Activated naive CD4-positive, alpha-beta T cell treated with anti-CD3 and anti-CD28 coated beads, Interleukin-2, amount 50 U/mL, for 24 hours (primary cell): ENCODE results near the gene MAP4K3.
"Not testable (repeated sequence)": the region's sequence is repeated elsewhere in the genome, so short reads cannot be mapped to it uniquely, and the experiment has no call there.

Experiments
- H3K27ac Mint-ChIP-seq: one replicate; pipeline ENCODE4 v1.8.0; 2021; ENCODE audit warnings: mild to moderate bottlenecking, mixed read lengths
- H3K27me3 Mint-ChIP-seq: one replicate; pipeline ENCODE4 v1.8.0; 2021; ENCODE audit warnings: mixed read lengths
- H3K36me3 Mint-ChIP-seq: one replicate; pipeline ENCODE4 v1.8.0; 2021; ENCODE audit warnings: mixed read lengths
- H3K4me1 Mint-ChIP-seq: one replicate; pipeline ENCODE4 v1.8.0; 2021; ENCODE audit warnings: mixed read lengths
- H3K4me3 Mint-ChIP-seq: one replicate; pipeline ENCODE4 v1.8.0; 2021; ENCODE audit warnings: mild to moderate bottlenecking, mixed read lengths
- H3K9me3 Mint-ChIP-seq: one replicate; pipeline ENCODE4 v1.8.0; 2021; ENCODE audit warnings: mixed read lengths

Gene MAP4K3

GRCh38 chr2:39401319-39401718 lies 35.8 kb downstream of the MAP4K3 start:
- H3K4me1 Mint-ChIP-seq: peaks cover 72% of the 10 kb centered on the region
- H3K4me3 Mint-ChIP-seq: peak overlapping the region; percentile 5
- no peaks in the 10 kb centered on the region for H3K9me3 Mint-ChIP-seq
- peaks cover 5% of the 10 kb centered on the region for H3K36me3 Mint-ChIP-seq
- no peaks in the 10 kb centered on the region for H3K27me3 Mint-ChIP-seq
- H3K27ac Mint-ChIP-seq: no peak overlapping the region

- H3K4me3 Mint-ChIP-seq: no peak overlapping the region
- no peak overlapping the region for H3K27ac Mint-ChIP-seq
- no peaks in the 10 kb centered on the region for H3K9me3 Mint-ChIP-seq
- H3K27me3 Mint-ChIP-seq: no peaks in the 10 kb centered on the region
- peaks cover 6% of the 10 kb centered on the region for H3K36me3 Mint-ChIP-seq
- peaks cover 67% of the 10 kb centered on the region for H3K4me1 Mint-ChIP-seq
Measured at GRCh38 chr2:39399570-39399969, 37.5 kb downstream of the MAP4K3 start.

GRCh38 chr2:39395313-39395712 lies 41.8 kb downstream of the MAP4K3 start:
- H3K9me3 Mint-ChIP-seq: no peaks in the 10 kb centered on the region
- no peaks in the 10 kb centered on the region for H3K27me3 Mint-ChIP-seq
- peaks cover 40% of the 10 kb centered on the region for H3K4me1 Mint-ChIP-seq
- no peak overlapping the region for H3K27ac Mint-ChIP-seq
- H3K36me3 Mint-ChIP-seq: peaks cover 8% of the 10 kb centered on the region
- H3K4me3 Mint-ChIP-seq: no peak overlapping the region

- H3K4me3 Mint-ChIP-seq: no peak overlapping the region
- no peak overlapping the region for H3K27ac Mint-ChIP-seq
- H3K27me3 Mint-ChIP-seq: no peaks in the 10 kb centered on the region
- H3K9me3 Mint-ChIP-seq: no peaks in the 10 kb centered on the region
- H3K4me1 Mint-ChIP-seq: peaks cover 40% of the 10 kb centered on the region
- H3K36me3 Mint-ChIP-seq: peaks cover 11% of the 10 kb centered on the region
Measured at GRCh38 chr2:39394516-39394961, 42.5 kb downstream of the MAP4K3 start.

GRCh38 chr2:39392672-39393071 lies 44.4 kb downstream of the MAP4K3 start:
- peaks cover 11% of the 10 kb centered on the region for H3K36me3 Mint-ChIP-seq
- H3K4me1 Mint-ChIP-seq: peaks cover 43% of the 10 kb centered on the region
- H3K4me3 Mint-ChIP-seq: no peak overlapping the region
- no peaks in the 10 kb centered on the region for H3K27me3 Mint-ChIP-seq
- H3K9me3 Mint-ChIP-seq: no peaks in the 10 kb centered on the region
- H3K27ac Mint-ChIP-seq: no peak overlapping the region

- H3K36me3 Mint-ChIP-seq: peaks cover 12% of the 10 kb centered on the region
- H3K27me3 Mint-ChIP-seq: no peaks in the 10 kb centered on the region
- no peak overlapping the region for H3K4me3 Mint-ChIP-seq
- peaks cover 34% of the 10 kb centered on the region for H3K4me1 Mint-ChIP-seq
- H3K9me3 Mint-ChIP-seq: no peaks in the 10 kb centered on the region
- peak overlapping the region; percentile 47 for H3K27ac Mint-ChIP-seq
Measured at GRCh38 chr2:39390216-39390615, 46.9 kb downstream of the MAP4K3 start.

- peaks cover 50% of the 10 kb centered on the region for H3K4me1 Mint-ChIP-seq
- H3K36me3 Mint-ChIP-seq: peaks cover 7% of the 10 kb centered on the region
- no peak overlapping the region for H3K27ac Mint-ChIP-seq
- H3K9me3 Mint-ChIP-seq: peaks cover 5% of the 10 kb centered on the region
- no peak overlapping the region for H3K4me3 Mint-ChIP-seq
- no peaks in the 10 kb centered on the region for H3K27me3 Mint-ChIP-seq
Measured at GRCh38 chr2:39386064-39386463, 51.0 kb downstream of the MAP4K3 start.

GRCh38 chr2:39385172-39385571 lies 51.9 kb downstream of the MAP4K3 start:
- Mint-ChIP-seq H3K27me3 (no peaks in the 10 kb centered on the region), H3K9me3 (peaks cover 5% of the 10 kb centered on the region), H3K36me3 (peaks cover 4% of the 10 kb centered on the region), H3K4me3 (no peak overlapping the region), H3K27ac (no peak overlapping the region), H3K4me1 (peaks cover 52% of the 10 kb centered on the region)

GRCh38 chr2:39384071-39384470 lies 53.0 kb downstream of the MAP4K3 start:
- not testable (repeated sequence) for H3K27me3 Mint-ChIP-seq, H3K9me3 Mint-ChIP-seq, H3K27ac Mint-ChIP-seq, H3K36me3 Mint-ChIP-seq, H3K4me3 Mint-ChIP-seq
- peaks cover 51% of the 10 kb centered on the region for H3K4me1 Mint-ChIP-seq

- no peaks in the 10 kb centered on the region for H3K27me3 Mint-ChIP-seq
- H3K4me3 Mint-ChIP-seq: no peak overlapping the region
- H3K4me1 Mint-ChIP-seq: peaks cover 45% of the 10 kb centered on the region
- no peak overlapping the region for H3K27ac Mint-ChIP-seq
- H3K36me3 Mint-ChIP-seq: peaks cover 2% of the 10 kb centered on the region
- H3K9me3 Mint-ChIP-seq: peaks cover 5% of the 10 kb centered on the region
Measured at GRCh38 chr2:39383146-39383545, 53.9 kb downstream of the MAP4K3 start.

- Mint-ChIP-seq H3K36me3 (peaks cover 2% of the 10 kb centered on the region), H3K27me3 (no peaks in the 10 kb centered on the region), H3K27ac (peak overlapping the region; percentile 24), H3K4me1 (peaks cover 56% of the 10 kb centered on the region), H3K9me3 (peaks cover 5% of the 10 kb centered on the region), H3K4me3 (no peak overlapping the region)
Measured at GRCh38 chr2:39381653-39382052, 55.4 kb downstream of the MAP4K3 start.

GRCh38 chr2:39380525-39381150 lies 56.4 kb downstream of the MAP4K3 start:
- Mint-ChIP-seq H3K4me1 (peaks cover 56% of the 10 kb centered on the region), H3K27ac (peak overlapping the region; percentile 2), H3K36me3 (peaks cover 6% of the 10 kb centered on the region), H3K4me3 (no peak overlapping the region), H3K9me3 (peaks cover 5% of the 10 kb centered on the region), H3K27me3 (no peaks in the 10 kb centered on the region)

- no peaks in the 10 kb centered on the region for H3K27me3 Mint-ChIP-seq
- no peak overlapping the region for H3K4me3 Mint-ChIP-seq
- peaks cover 3% of the 10 kb centered on the region for H3K9me3 Mint-ChIP-seq
- peaks cover 9% of the 10 kb centered on the region for H3K36me3 Mint-ChIP-seq
- H3K4me1 Mint-ChIP-seq: peaks cover 53% of the 10 kb centered on the region
- H3K27ac Mint-ChIP-seq: peak overlapping the region; percentile 26
Measured at GRCh38 chr2:39379643-39380524, 57.2 kb downstream of the MAP4K3 start.

GRCh38 chr2:39378968-39379367 lies 58.1 kb downstream of the MAP4K3 start:
- H3K27ac Mint-ChIP-seq: peak overlapping the region; percentile 55
- H3K36me3 Mint-ChIP-seq: peaks cover 9% of the 10 kb centered on the region
- H3K4me3 Mint-ChIP-seq: no peak overlapping the region
- no peaks in the 10 kb centered on the region for H3K27me3 Mint-ChIP-seq
- H3K9me3 Mint-ChIP-seq: no peaks in the 10 kb centered on the region
- H3K4me1 Mint-ChIP-seq: peaks cover 51% of the 10 kb centered on the region

GRCh38 chr2:39377226-39377939 lies 59.7 kb downstream of the MAP4K3 start:
- Mint-ChIP-seq H3K4me1 (peaks cover 44% of the 10 kb centered on the region), H3K4me3 (no peak overlapping the region), H3K27me3 (no peaks in the 10 kb centered on the region), H3K36me3 (peaks cover 18% of the 10 kb centered on the region), H3K9me3 (no peaks in the 10 kb centered on the region), H3K27ac (peak overlapping the region; percentile 63)

- Mint-ChIP-seq H3K4me3 (no peak overlapping the region), H3K27me3 (no peaks in the 10 kb centered on the region), H3K9me3 (no peaks in the 10 kb centered on the region), H3K36me3 (peaks cover 18% of the 10 kb centered on the region), H3K27ac (no peak overlapping the region), H3K4me1 (peaks cover 30% of the 10 kb centered on the region)
Measured at GRCh38 chr2:39375917-39376316, 61.2 kb downstream of the MAP4K3 start.
